SK-N-SH (cell line): ENCODE measurements around the gene CLRN3. TPM values are rescaled to one million over a fixed set of nuclear protein-coding genes. Genes with fewer than 3 reads are reported as not detected.

Source experiments
- CTCF ChIA-PET: fragments of 300-600, 350-600 bp; formaldehyde crosslinking; extraction: SDS; loops from one replicate; lab custom pipeline; 2021; lab: Yijun Ruan, JAX
- POLR2A ChIA-PET: fragments of 350-600 bp; sonication (Branson Sonifier 250); formaldehyde crosslinking; extraction: SDS; loops from one replicate; lab custom pipeline; 2020; ENCODE audit warnings: antibody characterized with exemption, inconsistent platforms; lab: Yijun Ruan, JAX
- DNase-seq: peaks from one replicate; pipeline ENCODE4 v3.0.0; 2012
- H2AFZ ChIP-seq: fragments of 200-600 bp; sonication (generic); 2 replicates; pipeline ENCODE4 v1.8.1; 2016; ENCODE audit warnings: antibody characterized with exemption, mild to moderate bottlenecking, low read depth
- H3F3A ChIP-seq: fragments of 200-600 bp; sonication (generic); replicated peaks from 2 replicates; pipeline ENCODE3; 2016; ENCODE audit warnings: antibody characterized with exemption, mild to moderate bottlenecking; ENCODE audit not compliant: insufficient read depth
- H3K27ac ChIP-seq, 2 experiments: fragments of 200-500 bp in 1 of 2; fragments of 200-600 bp in 1 of 2; sonication (Bioruptor generic) in 1 of 2; sonication (generic), shearing (Covaris generic) in 1 of 2; 2 replicates each; pipeline versions ENCODE4 v1.5.1 to v1.6.1; 2014 to 2016; ENCODE audit warnings: low read depth in 2 of 2, inconsistent platforms in 1 of 2, low read length in 1 of 2, mild to moderate bottlenecking in 1 of 2, mixed read lengths in 1 of 2
- H3K27me3 ChIP-seq: fragments of 200-600 bp; sonication (generic), shearing (Covaris generic); 2 replicates; pipeline ENCODE4 v1.6.1; 2016; ENCODE audit warnings: mixed run types; ENCODE audit not compliant: insufficient read depth
- H3K36me3 ChIP-seq, 2 experiments: fragments of 200-500 bp in 1 of 2; fragments of 200-600 bp in 1 of 2; sonication (Bioruptor generic) in 1 of 2; sonication (generic) in 1 of 2; replicated peaks in 1 of 2; 2 replicates each; pipeline versions ENCODE3 to v1.5.1; 2014 to 2016; ENCODE audit warnings: low read length in 1 of 2, mild to moderate bottlenecking in 1 of 2; ENCODE audit not compliant: insufficient read depth in 2 of 2, control insufficient read depth in 1 of 2
- H3K4me1 ChIP-seq, 2 experiments: fragments of 200-500 bp in 1 of 2; fragments of 200-600 bp in 1 of 2; sonication (Bioruptor generic) in 1 of 2; sonication (generic), shearing (Covaris generic) in 1 of 2; 2 replicates each; pipeline versions ENCODE4 v1.5.1 to v1.6.1; 2014 to 2016; ENCODE audit warnings: low read depth in 1 of 2, low read length in 1 of 2, mixed run types in 1 of 2; ENCODE audit not compliant: insufficient read depth in 2 of 2, control insufficient read depth in 1 of 2
- H3K4me2 ChIP-seq: fragments of 200-600 bp; sonication (generic), shearing (Covaris generic); 2 replicates; pipeline ENCODE4 v1.6.1; 2017; ENCODE audit warnings: mixed run types
- H3K4me3 ChIP-seq, 2 experiments: fragments of 200-500 bp in 1 of 2; fragments of 200-600 bp in 1 of 2; sonication (Bioruptor generic) in 1 of 2; sonication (generic), shearing (Covaris generic) in 1 of 2; 2 replicates each; pipeline versions ENCODE4 v1.5.1 to v1.8.1; 2014 to 2016; ENCODE audit warnings: low read depth in 2 of 2, inconsistent platforms in 1 of 2, low read length in 1 of 2, mild to moderate bottlenecking in 1 of 2, mixed read lengths in 1 of 2, moderate library complexity in 1 of 2
- H3K79me2 ChIP-seq: fragments of 200-600 bp; sonication (generic); 2 replicates; pipeline ENCODE4 v1.8.1; 2017; ENCODE audit warnings: mild to moderate bottlenecking; ENCODE audit not compliant: insufficient read depth
- H3K9ac ChIP-seq: fragments of 200-600 bp; sonication (generic); 2 replicates; pipeline ENCODE4 v1.6.1; 2017; ENCODE audit warnings: mixed run types
- H3K9me2 ChIP-seq: fragments of 200-600 bp; sonication (generic); 2 replicates; pipeline ENCODE4 v1.6.1; 2017; ENCODE audit warnings: mixed run types
- H3K9me3 ChIP-seq: fragments of 200-600 bp; sonication (generic); 2 replicates; pipeline ENCODE4 v1.6.1; 2017; ENCODE audit warnings: mixed run types, mild to moderate bottlenecking, moderate library complexity
- H4K20me1 ChIP-seq: fragments of 200-600 bp; sonication (generic); 2 replicates; pipeline ENCODE4 v1.6.1; 2017; ENCODE audit warnings: mild to moderate bottlenecking, mixed run types; ENCODE audit not compliant: insufficient read depth
- ELF1 ChIP-seq: IDR thresholded peaks from 2 replicates; pipeline ENCODE4 v1.4.0; 2012
- EP300 ChIP-seq, 2 experiments: IDR thresholded peaks; 2 replicates each; pipeline versions ENCODE4 v1.4.0 to v1.6.1; 2012; ENCODE audit warnings: borderline replicate concordance in 1 of 2, low read depth in 1 of 2, low read length in 1 of 2
- EZH2phosphoT487 ChIP-seq: fragments of 200-600 bp; sonication (generic); IDR thresholded peaks from 2 replicates; pipeline ENCODE4 v1.6.1; 2017; ENCODE audit warnings: low read depth, mixed run types, mild to moderate bottlenecking, antibody characterized with exemption, moderate library complexity, borderline replicate concordance
- FOSL2 ChIP-seq: IDR thresholded peaks from 2 replicates; pipeline ENCODE4 v1.4.0; 2012; ENCODE audit warnings: low read depth, mild to moderate bottlenecking, moderate library complexity, borderline replicate concordance
- FOXJ3 ChIP-seq: sonication (generic); formaldehyde crosslinking; IDR thresholded peaks from 2 replicates; pipeline ENCODE4 v1.5.1; 2020; ENCODE audit warnings: mild to moderate bottlenecking, missing genetic modification reagents
- FOXM1 ChIP-seq: IDR thresholded peaks from 2 replicates; pipeline ENCODE4 v1.4.0; 2012; ENCODE audit warnings: low read depth, mild to moderate bottlenecking
- GABPA ChIP-seq: IDR thresholded peaks from 2 replicates; pipeline ENCODE4 v1.4.0; 2012; ENCODE audit warnings: low read depth, mild to moderate bottlenecking
- IRF3 ChIP-seq: fragments of 150-350 bp; IDR thresholded peaks from 2 replicates; pipeline ENCODE4 v1.6.1; 2016; ENCODE audit warnings: mild to moderate bottlenecking, low read depth, low read length
- JUND ChIP-seq: IDR thresholded peaks from 2 replicates; pipeline ENCODE4 v1.4.0; 2012
- MAX ChIP-seq: IDR thresholded peaks from 2 replicates; pipeline ENCODE4 v1.4.0; 2012; ENCODE audit warnings: low read depth
- NRF1 ChIP-seq: IDR thresholded peaks from 2 replicates; pipeline ENCODE4 v1.6.1; 2012; ENCODE audit warnings: low read depth, mild to moderate bottlenecking, low read length
- PBX3 ChIP-seq: IDR thresholded peaks from 2 replicates; pipeline ENCODE4; 2012
- POLR2AphosphoS5 ChIP-seq: IDR thresholded peaks from 2 replicates; pipeline ENCODE4 v1.6.1; 2012; ENCODE audit warnings: low read depth, low read length
- RAD21 ChIP-seq: IDR thresholded peaks from 2 replicates; pipeline ENCODE4 v1.6.1; 2012; ENCODE audit warnings: mild to moderate bottlenecking, low read length
- RCOR1 ChIP-seq: fragments of 150-350 bp; IDR thresholded peaks from 2 replicates; pipeline ENCODE4 v1.6.1; 2017; ENCODE audit warnings: antibody characterized with exemption, low read length
- RXRA ChIP-seq: IDR thresholded peaks from 2 replicates; pipeline ENCODE4 v1.4.0; 2012; ENCODE audit warnings: low read depth, mild to moderate bottlenecking, borderline replicate concordance
- TAF1 ChIP-seq: IDR thresholded peaks from 2 replicates; pipeline ENCODE4 v1.6.1; 2012; ENCODE audit warnings: low read depth, mild to moderate bottlenecking, low read length, moderate library complexity, borderline replicate concordance
- TCF12 ChIP-seq: IDR thresholded peaks from 2 replicates; pipeline ENCODE4 v1.4.0; 2012
- TEAD4 ChIP-seq: IDR thresholded peaks from 2 replicates; pipeline ENCODE4 v1.4.0; 2012; ENCODE audit warnings: mild to moderate bottlenecking, borderline replicate concordance; ENCODE audit not compliant: insufficient read depth
- USF2 ChIP-seq: fragments of 150-350 bp; IDR thresholded peaks from 2 replicates; pipeline ENCODE4 v1.6.1; 2017; ENCODE audit warnings: antibody characterized with exemption, low read length, low read depth, borderline replicate concordance
- ZBTB33 ChIP-seq: IDR thresholded peaks from 2 replicates; pipeline ENCODE4 v1.4.0; 2012; ENCODE audit warnings: low read depth, borderline replicate concordance
- WGBS: methylation state at CpG from one replicate; pipeline ENCODE4 v1.1.6; 2017; ENCODE audit warnings: low lambda C conversion rate; 5-methylcytosine and 5-hydroxymethylcytosine counted together
- polyA plus RNA-seq, 3 experiments: library from polyadenylated mRNA; depleted of rRNA; stranded (reverse); fragments of >200 nt; gene quantifications; 2 replicates each; pipeline ENCODE4 v1.2.3, GENCODE V29; 2012

Gene CLRN3
- polyA plus RNA-seq, 1 of the 3 experiments (the other 2 are of a cell fraction), result 0.25 TPM

GRCh38 chr10:127875449-127875765 is 17.3 kb downstream of the CLRN3 start:
- DNase-seq, result no peak
- Histone ChIP-seq H2AFZ (no peak overlapping the region), H3K9me2 (no peaks in the 10 kb centered on the region), H3K4me1 (no peaks in the 10 kb centered on the region), H3K4me3 (no peak overlapping the region), H3K36me3 (no peaks in the 10 kb centered on the region), H3K27me3 (no peaks in the 10 kb centered on the region; the same call in 1 of the 2 replicates), H4K20me1 (no peaks in the 10 kb centered on the region), H3F3A (no peaks in the 10 kb centered on the region), H3K9me3 (no peaks in the 10 kb centered on the region), H3K27ac (no peak overlapping the region), H3K9ac (no peak overlapping the region), H3K4me2 (no peak overlapping the region), H3K79me2 (no peaks in the 10 kb centered on the region)
- CTCF ChIA-PET, result interaction anchor here (0.9 to 1.8 kb wide), 2 partner anchors 10 to 11 kb away, joined by 3 to 4 read pairs; no protein-coding TSS in a partner anchor
- WGBS, result 82% methylated on average over 6 of the region's 6 CpGs
- POLR2A ChIA-PET, result no interaction called here
- TF ChIP-seq USF2 (no peak), RCOR1 (no peak), EZH2phosphoT487 (no peak), RXRA (no peak), IRF3 (no peak)

- 67% methylated on average over 11 of the region's 11 CpGs for WGBS
Measured at GRCh38 chr10:127874671-127875448, 17.9 kb downstream of the CLRN3 start.

More at GRCh38 chr10:127874671-127875448, 17.9 kb downstream of the CLRN3 start:
- Histone ChIP-seq H3K9ac (no peak overlapping the region), H3K4me1 (no peaks in the 10 kb centered on the region), H3K4me3 (no peak overlapping the region), H3F3A (no peaks in the 10 kb centered on the region), H3K79me2 (no peaks in the 10 kb centered on the region)
- TF ChIP-seq MAX, result no peak
- no peak for TF ChIP-seq TAF1
- TF ChIP-seq TEAD4, result no peak
- no peak for TF ChIP-seq PBX3
- no peak for TF ChIP-seq POLR2AphosphoS5
- no peak for TF ChIP-seq NRF1
- TF ChIP-seq FOXJ3 (CRISPR knock-in tag), result no peak
- no peak for TF ChIP-seq JUND
- no peak for TF ChIP-seq ZBTB33
- TF ChIP-seq GABPA, result no peak
- TF ChIP-seq TCF12, result no peak
- TF ChIP-seq RXRA, result no peak
- no peak for TF ChIP-seq FOSL2
- TF ChIP-seq ELF1, result no peak
- TF ChIP-seq FOXM1, result no peak
- no peak for TF ChIP-seq RAD21
- no peak for TF ChIP-seq EP300 (IDR thresholded peaks at IDR 0.05; ENCODE audit: borderline replicate concordance in 1 of 2, low read depth in 1 of 2, low read length in 1 of 2)
- TF ChIP-seq, all 33 proteins: peak for 0
- Histone ChIP-seq H3K9me2 (no peaks in the 10 kb centered on the region), H3K27ac (no peak overlapping the region), H4K20me1 (no peaks in the 10 kb centered on the region), H3K9me3 (no peaks in the 10 kb centered on the region), H3K4me2 (no peak overlapping the region), H3K36me3 (no peaks in the 10 kb centered on the region), H2AFZ (no peak overlapping the region), H3K27me3 (no peaks in the 10 kb centered on the region; the same call in 1 of the 2 replicates)
- ChIA-PET CTCF (interaction anchor here (0.6 to 1.8 kb wide), 5 partner anchors 10 to 195 kb away, joined by 3 to 8 read pairs (median 3); no protein-coding TSS in a partner anchor), POLR2A (no interaction called here)
- DNase-seq, result no peak
